ENCODE results near the gene DACT1.
"Not testable (repeated sequence)": the region's sequence is repeated elsewhere in the genome, so short reads cannot be mapped to it uniquely, and the experiment has no call there.

Gene DACT1

GRCh38 chr14:58637391-58638230 lies at the start of gene DACT1:
Gene DACT1 (plus strand): TSS chr14:58637962. CDS start chr14:58638203, 241 bp downstream.
- DNase-seq, result peak; percentile 46

- DNase-seq, result not testable (repeated sequence)
These were observed 49.4 kb upstream of the DACT1 start for GRCh38 chr14:58588321-58588720.

- no peak for DNase-seq
These were observed 43.8 kb upstream of the DACT1 start for GRCh38 chr14:58593977-58594376.

GRCh38 chr14:58597041-58597440 lies 40.7 kb upstream of the DACT1 start:
- DNase-seq, result no peak

GRCh38 chr14:58598028-58598803 lies 39.5 kb upstream of the DACT1 start:
- no peak for DNase-seq

GRCh38 chr14:58598804-58599525 lies 38.8 kb upstream of the DACT1 start:
- DNase-seq, result no peak

- no peak for DNase-seq
These were observed 38.1 kb upstream of the DACT1 start for GRCh38 chr14:58599707-58600106.

- no peak for DNase-seq
These were observed 32.3 kb upstream of the DACT1 start for GRCh38 chr14:58605465-58605864.

- no peak for DNase-seq
These were observed 30.4 kb upstream of the DACT1 start for GRCh38 chr14:58607131-58607951.

GRCh38 chr14:58607952-58608317 lies 29.8 kb upstream of the DACT1 start:
- peak; percentile 75 for DNase-seq

- no peak for DNase-seq
These were observed 20.1 kb upstream of the DACT1 start for GRCh38 chr14:58617619-58618018.

- no peak for DNase-seq
These were observed 17.8 kb upstream of the DACT1 start for GRCh38 chr14:58620011-58620410.

- no peak for DNase-seq
These were observed 12.3 kb upstream of the DACT1 start for GRCh38 chr14:58625438-58625837.

GRCh38 chr14:58626431-58626831 lies 11.3 kb upstream of the DACT1 start:
- no peak for DNase-seq

- DNase-seq, result no peak
These were observed 9.4 kb upstream of the DACT1 start for GRCh38 chr14:58628406-58628805.

- no peak for DNase-seq
These were observed 8.5 kb upstream of the DACT1 start for GRCh38 chr14:58629281-58629680.

GRCh38 chr14:58631732-58632131 lies 6.0 kb upstream of the DACT1 start:
- no peak for DNase-seq

GRCh38 chr14:58633831-58634230 lies 3.9 kb upstream of the DACT1 start:
- DNase-seq, result no peak

GRCh38 chr14:58634406-58635090 lies 3.2 kb upstream of the DACT1 start:
- DNase-seq, result no peak

- DNase-seq, result no peak
These were observed 2.5 kb upstream of the DACT1 start for GRCh38 chr14:58635091-58635830.

GRCh38 chr14:58636129-58636528 lies 1.6 kb upstream of the DACT1 start:
- no peak for DNase-seq

Measured in amniotic stem cell (primary cell).